NCI-H146 treated with DMSO at 0.1 percent for 48 hours (cell line): ENCODE data around the gene SNCB.

ENCODE experiments used
- DNase-seq: peaks from one replicate; lab custom pipeline; 2025; ENCODE audit not compliant: unreplicated experiment; lab: John Stamatoyannopoulos, UW

Gene SNCB

DNA sequence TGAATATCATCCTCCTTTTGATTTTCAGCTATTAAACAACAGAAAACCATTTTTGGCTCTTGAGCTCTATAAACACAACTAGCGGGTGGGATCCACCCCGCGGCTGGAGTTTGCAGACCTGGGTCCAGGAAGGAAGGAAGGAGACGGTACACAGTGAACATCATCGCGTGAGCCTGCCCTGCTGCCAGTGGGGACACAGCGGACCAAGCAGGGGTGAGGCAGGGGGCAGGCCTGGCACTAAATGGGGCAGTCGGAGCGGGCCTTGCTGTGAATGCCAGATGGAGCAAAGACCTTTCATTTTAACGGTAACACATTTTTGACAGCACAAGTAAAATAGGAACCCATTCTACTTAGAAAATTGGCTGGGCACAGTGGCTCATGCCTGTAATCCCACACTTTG is 31.3 kb upstream of the SNCB start:
- DNase-seq: no peak

DNA sequence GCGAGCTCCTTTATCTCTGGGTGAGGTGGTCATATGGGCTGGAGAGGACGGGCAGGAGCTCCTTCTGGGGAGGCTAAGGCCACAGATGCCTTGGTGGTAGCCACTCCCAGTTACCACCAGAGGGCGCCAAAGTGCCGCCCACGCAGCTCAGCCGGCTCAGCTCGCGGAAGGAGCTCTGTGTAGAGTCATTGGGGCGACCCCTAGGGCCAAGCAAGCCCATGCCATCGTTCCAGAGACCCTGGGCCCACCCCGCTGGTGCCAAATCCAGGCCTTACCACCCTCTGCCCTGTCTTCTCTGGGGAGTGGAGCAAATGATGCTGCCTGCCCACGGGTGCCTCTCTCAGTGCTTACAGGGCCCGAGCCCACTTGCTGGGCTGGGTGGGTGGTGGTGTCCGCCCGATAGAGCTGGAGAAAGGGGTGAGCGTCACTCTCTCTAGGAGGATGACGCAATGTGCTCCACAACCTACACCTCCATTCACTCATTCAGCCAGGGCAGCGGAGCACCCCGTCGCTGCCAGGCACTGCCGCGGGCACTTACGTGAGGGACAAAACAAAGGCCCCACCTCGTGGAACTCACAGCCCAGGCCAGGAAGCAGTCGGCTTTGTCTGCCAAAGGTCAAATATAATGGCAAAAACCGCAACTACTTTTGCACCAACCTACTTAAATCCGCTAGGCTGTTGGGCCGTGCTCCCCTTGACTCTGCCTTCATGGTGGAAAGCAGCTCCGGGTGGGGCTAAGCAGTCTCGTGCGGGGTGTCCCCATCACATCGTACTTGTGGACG is 30.7 kb upstream of the SNCB start:
- peak; percentile 16 for DNase-seq

DNA sequence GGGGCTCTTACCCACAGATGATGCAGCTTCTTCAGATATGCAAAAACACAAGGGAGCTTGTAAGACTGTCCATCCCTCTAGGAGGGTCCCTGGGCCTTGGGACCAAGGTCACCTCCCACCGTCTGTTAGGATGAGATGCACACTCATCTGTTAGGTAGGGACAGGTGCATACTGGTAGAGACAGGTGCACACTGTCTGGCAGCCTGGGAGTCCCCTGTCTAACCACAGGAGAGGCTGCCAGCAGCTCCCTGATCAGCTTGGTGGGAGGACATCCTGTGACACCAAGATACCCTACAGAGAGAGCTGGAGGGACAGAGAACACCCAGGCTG is 30.2 kb upstream of the SNCB start:
- DNase-seq: no peak

DNA sequence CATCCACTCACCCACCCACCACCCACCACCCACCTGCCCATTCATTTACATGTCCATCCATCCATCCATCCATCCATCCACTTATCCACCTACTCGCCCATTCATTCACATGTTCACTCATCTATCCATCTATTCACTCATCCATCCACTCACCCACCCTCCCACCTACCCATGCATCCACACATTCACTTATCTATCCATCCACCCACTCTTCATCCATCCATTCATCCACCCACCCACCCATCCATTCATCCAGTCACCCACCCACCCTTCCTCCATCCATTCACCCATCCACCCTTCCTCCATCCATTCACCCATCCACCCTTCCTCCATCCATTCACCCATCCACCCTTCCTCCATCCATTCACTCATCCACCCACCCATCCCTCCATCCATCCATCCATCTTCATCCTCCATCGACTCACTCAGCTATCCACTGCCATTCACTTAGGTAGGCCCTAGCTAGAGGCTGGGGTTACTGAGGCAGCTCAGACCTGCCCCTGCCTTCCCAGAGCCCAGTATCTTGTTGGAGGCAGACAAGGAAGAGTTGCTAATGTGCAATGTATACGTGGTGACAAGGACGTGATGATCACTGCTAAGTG is 29.6 kb upstream of the SNCB start:
- no peak for DNase-seq

DNA sequence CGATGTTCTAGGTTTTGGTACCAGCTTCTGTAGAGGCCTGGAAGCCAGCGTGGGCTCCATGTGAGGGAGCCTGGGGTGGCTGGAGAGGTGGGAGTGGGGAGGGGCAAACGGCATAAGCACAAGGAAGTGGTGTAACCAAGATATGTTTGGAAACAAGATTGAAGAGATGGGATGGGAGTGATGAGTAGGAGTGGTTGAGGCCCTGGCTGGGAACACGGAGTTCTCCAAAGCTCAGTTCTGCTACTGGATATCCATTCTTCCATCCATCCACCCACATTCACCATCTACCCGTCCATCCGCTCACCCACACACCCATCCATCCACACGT is 29.1 kb upstream of the SNCB start:
- DNase-seq: no peak

DNA sequence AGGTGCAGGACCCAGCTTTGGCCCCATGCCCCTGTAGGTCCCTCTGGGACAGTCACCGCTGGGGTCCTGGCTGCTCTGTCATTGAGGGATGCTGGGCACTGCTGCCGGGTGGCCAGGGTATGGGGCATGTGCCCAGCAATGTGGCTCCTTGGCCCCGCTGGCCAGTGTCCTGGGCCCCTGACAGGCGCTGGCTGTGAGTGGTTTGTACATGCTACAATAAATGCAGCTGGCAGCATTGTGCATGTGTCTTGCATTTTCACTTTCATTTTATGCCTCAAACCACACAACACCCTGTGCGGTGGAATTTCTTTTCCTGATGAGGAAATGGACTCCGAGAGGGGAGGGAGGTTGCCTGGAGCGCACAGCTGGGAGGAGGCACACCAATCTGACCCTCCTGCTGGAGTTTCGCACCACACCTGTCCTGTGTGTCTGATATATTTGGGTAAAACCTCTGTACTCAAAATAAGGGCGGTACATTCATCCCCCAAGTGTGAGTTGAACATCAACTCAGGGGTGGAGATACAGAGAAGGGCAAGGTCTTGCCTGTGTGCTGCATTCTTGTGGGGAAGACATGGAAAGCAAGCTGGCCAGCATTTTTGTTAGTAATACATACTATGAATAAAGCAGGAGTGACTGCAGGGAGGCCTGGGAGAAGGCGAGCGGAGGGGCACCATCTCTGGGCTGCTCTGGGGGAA is 28.6 kb upstream of the SNCB start:
- no peak for DNase-seq

DNA sequence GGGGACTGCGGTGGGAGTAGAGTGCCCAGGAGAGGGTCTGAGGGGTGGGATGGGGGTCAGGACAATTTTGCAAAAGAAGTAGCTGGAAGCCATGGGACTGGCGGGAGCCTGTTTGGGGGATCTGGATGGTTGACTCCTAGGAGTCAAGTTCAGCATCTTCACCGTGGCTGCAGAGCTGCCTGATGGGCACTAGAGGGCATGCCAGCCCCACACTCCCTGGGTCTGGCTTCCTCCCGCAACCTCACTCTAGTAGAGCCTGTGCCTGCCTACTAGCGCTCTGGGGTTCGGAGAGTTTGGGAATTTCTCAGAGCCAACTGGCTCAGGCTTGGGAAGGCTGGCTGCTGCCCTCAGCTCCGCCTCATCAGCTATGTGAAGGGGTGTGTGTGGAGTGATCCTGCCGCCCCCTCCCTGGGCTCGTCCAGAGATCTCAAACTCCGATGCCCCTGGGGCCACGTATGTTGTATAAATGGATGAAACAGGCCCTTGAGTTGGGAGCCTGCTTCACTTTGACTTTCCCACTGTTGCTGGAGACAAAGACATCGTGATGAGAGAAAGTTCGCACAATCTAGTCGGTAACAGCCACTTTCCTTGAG is 27.8 kb upstream of the SNCB start:
- peak; percentile 3 for DNase-seq

DNA sequence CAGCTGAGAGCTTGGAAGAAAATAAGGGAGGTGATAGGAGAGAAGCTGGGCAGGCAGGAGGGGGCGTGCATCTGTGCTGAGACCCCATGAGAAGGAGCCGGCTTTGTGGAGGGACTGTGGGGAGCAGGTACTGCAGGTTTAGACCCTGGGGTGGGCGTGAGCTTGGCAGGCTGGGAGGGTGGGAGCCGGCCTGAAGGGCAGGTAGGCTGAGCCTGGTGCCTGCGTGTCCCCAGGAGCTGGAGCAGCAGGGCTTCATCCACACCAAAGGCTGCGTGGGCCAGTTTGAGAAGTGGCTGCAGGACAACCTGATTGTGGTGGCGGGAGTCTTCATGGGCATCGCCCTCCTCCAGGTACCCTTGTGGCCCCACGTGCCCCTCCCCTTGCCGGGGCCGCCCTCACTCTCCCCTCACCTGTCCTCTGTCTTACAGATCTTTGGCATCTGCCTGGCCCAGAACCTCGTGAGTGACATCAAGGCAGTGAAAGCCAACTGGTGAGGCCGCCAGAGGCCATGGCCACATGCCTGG is 26.2 kb upstream of the SNCB start:
- DNase-seq: no peak

DNA sequence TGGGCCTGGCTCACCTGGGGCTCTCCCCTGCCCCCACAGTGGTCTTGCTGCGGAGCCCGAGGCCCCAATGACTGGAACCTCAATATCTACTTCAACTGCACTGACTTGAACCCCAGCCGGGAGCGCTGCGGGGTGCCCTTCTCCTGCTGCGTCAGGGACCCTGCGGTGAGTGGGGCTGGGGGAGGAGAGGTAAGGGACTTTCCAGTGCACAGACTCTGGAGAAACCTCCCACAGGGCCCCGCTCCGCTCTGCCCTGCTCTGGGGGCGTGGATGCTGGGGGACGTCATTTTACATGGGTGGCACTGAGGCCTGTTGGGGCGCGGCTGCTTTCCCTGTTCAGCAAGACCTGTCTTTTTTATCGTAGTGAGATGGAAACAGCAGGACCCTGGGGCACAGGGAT is 24.5 kb upstream of the SNCB start:
- DNase-seq: no peak

DNA sequence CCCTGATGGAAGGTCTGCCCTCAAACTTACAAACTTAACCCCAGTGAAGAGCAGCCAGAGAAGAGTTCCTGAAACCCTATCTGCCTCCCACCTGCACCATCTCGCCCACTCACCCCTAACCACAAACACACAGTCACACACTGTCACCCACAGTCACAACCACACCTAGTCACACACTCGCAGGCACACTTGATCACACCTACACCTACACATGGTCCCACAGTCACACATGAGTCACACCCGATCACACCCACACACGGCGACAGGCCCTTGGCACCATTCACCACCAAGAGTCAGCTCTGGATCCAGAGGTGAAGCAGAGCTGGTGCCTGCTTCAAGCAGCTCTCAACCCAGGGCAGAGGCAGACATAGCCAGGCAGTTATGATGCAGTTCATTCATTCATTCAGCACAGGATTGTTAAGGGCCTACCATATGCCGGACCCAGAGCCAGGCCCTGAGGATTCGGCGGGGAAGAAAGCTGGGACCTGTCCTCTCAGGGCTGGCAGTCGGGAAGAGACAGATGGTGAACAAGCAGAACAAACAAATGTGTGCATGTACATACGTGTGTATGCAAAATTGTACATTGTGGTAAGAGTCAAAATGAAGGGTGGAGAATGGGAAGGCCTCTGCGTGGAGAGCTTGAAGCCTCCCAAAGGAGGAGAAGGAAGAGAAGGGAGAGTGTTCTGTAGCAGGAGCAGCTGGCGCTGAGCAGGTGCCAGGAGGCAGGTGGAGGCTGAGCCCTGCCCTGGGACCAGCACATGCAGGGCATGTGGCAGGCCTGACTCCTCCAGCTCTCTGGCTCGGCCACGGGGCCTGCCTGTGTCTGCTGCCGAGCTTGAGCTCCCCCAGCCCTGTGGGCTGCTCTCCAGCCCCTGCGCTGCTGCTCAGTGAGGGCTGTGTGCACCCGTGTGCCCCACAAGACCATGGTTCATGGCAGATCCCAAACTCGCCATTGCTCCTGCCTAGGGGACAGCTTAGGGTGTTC is 23.4 kb upstream of the SNCB start:
- DNase-seq: no peak

DNA sequence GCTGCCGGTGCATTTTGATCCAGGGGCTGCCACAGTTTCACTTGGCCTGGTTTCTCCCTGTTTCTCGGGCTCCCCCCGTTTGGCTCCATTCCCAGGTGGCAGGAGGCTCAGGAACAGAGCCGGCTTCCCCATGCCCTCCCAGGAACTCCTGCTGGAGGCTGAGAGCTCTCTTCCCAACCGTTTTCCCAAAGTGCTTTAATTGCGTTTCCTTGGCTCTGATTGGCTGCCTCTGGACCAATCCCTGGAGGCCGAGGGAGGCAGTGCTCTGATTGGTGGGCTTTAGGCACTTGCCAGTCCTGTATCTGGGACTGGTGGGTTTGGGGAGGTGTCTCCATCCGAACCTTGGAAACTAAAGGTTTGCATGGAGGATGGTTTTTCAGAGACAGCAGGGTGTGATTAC is 21.8 kb upstream of the SNCB start:
- no peak for DNase-seq

DNA sequence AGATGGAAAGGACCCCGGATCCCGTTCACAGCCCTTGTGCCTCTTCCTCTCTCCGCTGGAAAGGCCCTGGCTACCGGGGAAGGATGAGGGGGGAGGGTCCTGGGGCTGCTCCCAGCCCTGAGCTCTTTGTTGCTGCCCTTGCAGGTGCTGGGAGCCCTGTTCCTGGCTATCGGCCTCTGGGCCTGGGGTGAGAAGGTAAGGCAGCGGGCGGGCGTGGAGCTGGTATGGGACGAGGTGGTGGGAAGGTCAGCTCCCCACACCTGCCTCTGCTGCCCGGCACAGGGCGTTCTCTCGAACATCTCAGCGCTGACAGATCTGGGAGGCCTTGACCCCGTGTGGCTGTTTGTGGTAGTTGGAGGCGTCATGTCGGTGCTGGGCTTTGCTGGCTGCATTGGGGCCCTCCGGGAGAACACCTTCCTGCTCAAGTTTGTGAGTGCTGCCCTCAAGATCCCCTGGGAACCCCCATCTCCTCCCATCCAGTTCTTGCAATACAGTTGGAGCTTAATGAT is 21.2 kb upstream of the SNCB start:
- no peak for DNase-seq

DNA sequence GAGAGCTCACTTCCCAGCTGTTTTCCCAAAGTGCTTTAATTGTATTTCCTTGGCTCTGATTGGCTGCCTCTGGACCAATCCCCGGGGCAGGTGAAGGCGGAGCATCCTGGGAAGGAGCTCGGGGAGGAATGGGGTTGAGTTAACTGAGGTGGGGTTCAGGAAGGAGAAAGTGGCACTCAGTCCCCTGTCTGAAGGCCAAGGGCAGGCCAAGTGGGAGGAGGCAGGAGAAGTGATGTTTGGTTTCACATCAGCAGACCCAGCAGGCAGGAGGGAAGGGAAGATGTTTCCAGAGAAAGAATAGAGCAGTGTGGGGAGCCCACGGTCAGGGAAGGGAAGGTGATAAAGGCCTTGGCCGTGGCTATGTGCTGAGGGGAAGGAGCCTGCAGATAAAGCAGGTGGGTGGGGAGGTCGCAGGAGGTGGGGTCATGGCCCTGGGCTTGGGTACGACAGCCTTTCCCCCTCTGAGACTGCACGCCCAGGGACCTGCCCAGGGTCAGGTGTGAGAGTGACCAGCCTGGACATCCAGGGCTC is 20.1 kb upstream of the SNCB start:
- DNase-seq: no peak

DNA sequence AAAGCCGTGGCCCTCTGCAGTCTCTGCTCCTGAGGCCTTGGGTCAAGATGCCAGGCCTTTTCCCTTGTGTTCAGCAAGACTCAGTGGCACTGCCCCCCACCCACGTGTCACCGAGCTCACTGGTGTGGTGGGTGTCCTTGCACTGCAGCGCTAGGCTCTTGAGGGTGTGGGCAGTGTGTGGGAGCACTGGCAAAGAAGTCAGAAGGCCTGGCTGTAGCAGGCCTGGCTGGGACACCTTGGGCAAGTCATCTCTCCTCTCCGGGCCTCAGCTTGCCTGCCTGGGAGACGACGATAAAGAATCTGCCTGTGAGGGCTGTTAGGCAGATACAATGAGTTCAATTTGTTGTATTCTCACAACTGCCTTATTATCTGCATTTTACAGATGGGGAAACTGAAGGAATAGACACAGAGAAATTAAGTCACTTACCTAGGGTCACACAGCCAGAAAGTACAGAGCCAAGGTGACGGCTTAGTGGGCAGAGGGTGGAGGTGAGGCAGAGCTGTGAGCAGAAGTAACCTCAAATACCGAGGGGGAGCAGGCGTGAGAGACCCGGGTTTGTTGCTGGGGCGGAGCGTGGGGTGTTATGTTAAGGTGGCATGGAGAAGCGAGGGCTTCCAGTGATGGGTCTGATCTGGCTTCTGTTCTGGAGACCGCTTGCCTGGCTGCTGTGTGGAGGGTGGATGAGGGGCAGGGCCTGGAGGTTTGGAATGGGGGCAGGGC is 18.3 kb upstream of the SNCB start:
- no peak for DNase-seq

DNA sequence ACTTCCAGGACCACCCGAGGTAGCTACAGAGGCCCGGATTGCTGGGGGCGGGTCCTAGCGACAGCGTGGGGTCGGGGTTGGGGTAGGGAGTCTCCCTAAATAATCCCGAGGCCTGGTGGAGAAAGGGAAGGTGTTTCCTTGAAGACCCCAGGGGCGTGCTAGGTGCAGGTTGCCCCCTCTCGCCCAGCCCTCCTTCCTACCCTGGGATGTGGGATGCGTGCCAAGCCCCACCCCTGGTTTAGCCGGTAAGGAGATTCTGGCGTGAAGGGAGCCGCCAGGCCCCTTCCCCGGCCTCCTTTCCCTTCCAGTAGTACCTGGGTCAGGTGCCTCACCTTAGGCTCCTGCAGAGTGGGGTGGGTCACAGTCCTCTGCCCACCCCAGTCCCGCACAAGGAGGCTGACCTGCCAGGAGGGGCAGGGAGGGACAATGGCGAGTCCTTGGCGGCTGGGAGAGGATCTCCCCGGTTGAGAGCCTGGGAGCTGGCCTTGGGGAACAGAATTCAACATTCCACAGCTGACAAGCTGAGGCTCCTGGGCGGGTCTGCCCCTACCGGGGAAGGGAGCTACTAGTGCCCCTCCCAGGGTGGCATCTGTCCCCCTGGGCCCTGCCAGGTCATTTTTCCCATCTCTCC is 17.6 kb upstream of the SNCB start:
- no peak for DNase-seq

DNA sequence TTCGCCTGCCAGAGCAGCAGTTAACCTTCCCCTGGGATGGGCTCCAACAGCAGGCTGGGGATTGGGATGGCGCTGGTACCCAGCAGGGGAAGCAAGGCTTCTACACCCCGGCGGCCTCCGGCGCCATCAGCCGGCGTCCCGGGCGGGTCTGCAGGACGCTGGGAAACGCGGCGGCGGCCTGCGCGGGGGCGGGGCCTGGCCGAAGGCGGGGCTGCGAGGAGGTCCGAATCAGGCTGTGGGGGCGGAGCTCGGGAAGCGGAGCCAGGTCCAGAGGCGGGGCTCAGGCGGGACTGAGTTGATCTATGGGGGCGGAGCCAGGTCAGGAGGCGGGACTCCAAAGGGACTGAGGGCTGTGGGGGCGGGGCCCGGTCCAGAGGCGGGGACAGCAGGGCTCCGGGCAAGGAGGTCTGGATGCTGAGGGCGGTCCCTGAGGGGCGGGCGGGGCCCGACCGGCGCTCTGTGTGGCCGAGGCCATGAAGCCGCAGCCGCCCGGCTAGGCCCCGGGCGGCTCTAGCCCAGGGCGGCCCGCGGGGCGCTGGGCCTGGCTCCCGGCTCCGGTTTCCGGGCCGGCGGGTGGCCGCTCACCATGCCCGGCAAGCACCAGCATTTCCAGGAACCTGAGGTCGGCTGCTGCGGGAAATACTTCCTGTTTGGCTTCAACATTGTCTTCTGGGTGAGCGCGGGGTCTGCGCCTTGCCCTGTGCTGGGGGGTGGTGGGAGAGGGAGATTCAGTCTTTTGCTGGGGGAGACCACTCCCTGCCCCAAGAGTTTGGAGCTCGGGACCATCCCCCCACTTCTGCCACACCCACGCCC is 16.9 kb upstream of the SNCB start, which contains the start of gene TSPAN17:
TSS of gene TSPAN17 (plus strand) at position 455 of the 813 bp plus-strand sequence. CDS start at position 587, 132 bp downstream.
- peak; percentile 90 for DNase-seq

DNA sequence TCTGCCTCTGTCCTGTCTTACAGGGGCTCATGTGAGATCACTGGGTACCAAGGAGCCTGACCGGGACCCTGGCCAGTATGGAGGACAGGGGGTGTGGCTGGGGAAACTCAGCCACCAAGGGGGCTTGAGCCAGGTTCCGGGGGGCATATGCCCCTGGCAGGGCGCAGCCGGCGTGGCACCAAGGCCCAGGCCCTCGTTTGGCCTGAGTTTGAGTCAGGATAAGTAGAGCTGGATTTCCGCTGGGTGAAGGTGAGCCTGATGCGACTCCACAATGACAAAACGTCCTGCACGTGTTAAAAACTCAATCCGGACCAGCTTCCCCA is 16.3 kb upstream of the SNCB start:
- no peak for DNase-seq

DNA sequence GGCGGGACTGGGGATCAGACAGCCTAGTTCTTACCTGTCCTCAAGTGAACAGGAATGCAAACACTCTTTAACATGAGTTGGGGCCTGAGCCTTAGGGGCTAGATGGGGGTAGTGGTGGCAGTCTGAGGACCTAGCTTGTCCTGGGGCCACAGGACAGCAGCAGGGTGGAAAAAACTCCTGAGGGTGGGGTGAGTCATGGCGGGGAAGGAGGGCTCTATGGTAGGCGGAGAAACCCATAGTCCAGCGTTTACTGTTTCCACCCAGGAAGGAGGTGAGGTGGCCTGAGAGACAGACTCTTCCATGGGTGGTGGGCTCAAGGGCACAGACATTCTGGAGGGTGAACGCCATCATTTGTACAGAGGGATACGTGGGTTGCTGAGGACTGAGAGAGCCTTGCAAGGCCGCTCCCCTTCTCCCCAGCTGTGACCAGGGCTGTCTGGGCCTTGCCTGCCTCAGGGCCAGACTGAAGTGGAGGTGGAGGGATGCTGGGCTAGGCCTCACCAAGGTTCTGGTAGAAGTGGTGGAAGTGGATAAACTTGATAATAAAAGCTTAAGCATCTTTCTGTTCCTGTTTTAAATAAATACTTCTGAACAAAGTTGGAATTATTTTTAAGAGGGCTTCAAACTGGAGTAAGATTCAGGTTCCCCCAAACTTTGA is 15.8 kb upstream of the SNCB start:
- no peak for DNase-seq
